AG09319 (cell line): ENCODE measurements around the gene DMD.

Experiments used
- DNase-seq: peaks from one replicate; pipeline ENCODE4 v3.0.0-alpha.2; 2010; ENCODE audit warnings: low read depth; ENCODE audit errors: extremely low read depth
- TF ChIP-seq, protein P1 (sequence below): IDR thresholded peaks from 2 replicates; pipeline ENCODE4 v1.5.1; 2011; ENCODE audit warnings: low read depth, mild to moderate bottlenecking, inconsistent platforms, low read length, moderate library complexity

DMD gene

GRCh38 chrX:33183361-33183760 lies 28.0 kb downstream of the DMD start:
- TF ChIP-seq, protein P1, sequence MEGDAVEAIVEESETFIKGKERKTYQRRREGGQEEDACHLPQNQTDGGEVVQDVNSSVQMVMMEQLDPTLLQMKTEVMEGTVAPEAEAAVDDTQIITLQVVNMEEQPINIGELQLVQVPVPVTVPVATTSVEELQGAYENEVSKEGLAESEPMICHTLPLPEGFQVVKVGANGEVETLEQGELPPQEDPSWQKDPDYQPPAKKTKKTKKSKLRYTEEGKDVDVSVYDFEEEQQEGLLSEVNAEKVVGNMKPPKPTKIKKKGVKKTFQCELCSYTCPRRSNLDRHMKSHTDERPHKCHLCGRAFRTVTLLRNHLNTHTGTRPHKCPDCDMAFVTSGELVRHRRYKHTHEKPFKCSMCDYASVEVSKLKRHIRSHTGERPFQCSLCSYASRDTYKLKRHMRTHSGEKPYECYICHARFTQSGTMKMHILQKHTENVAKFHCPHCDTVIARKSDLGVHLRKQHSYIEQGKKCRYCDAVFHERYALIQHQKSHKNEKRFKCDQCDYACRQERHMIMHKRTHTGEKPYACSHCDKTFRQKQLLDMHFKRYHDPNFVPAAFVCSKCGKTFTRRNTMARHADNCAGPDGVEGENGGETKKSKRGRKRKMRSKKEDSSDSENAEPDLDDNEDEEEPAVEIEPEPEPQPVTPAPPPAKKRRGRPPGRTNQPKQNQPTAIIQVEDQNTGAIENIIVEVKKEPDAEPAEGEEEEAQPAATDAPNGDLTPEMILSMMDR = no peak
- DNase-seq = no peak

- TF ChIP-seq, protein P1 = no peak
- DNase-seq = no peak
Observed at GRCh38 chrX:33178690-33179089, 32.7 kb downstream of the DMD start.

- TF ChIP-seq, protein P1 = no peak
- DNase-seq = no peak
Observed at GRCh38 chrX:33178218-33178617, 33.1 kb downstream of the DMD start.

DNA sequence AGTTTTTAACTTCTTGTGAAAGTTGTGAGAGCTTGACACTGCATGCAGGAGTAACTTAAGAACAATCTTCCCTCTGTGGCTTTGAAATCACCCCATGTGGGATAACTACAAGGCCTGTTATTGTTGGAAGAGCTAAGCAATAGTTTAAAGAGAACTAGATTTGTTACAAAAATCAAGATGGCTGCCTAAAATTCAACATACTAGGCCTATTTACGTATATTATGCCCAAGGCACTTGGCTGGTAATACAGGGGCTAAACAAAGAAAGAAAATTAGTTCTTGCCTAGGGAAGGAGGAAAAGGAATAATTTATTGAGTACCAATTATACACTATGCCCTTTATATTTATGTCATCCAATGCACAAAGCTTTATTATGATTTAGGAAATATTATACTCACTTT lies 36.1 kb downstream of the DMD start:
- DNase-seq = no peak
- TF ChIP-seq, protein P1 = no peak

- TF ChIP-seq, protein P1 = no peak
Observed at GRCh38 chrX:33171041-33171440, 40.3 kb downstream of the DMD start.

GRCh38 chrX:33161829-33162228 lies 49.5 kb downstream of the DMD start:
- DNase-seq = no peak
- TF ChIP-seq, protein P1 = no peak

More at GRCh38 chrX:33171041-33171440, 40.3 kb downstream of the DMD start:
- DNase-seq = no peak

DNA sequence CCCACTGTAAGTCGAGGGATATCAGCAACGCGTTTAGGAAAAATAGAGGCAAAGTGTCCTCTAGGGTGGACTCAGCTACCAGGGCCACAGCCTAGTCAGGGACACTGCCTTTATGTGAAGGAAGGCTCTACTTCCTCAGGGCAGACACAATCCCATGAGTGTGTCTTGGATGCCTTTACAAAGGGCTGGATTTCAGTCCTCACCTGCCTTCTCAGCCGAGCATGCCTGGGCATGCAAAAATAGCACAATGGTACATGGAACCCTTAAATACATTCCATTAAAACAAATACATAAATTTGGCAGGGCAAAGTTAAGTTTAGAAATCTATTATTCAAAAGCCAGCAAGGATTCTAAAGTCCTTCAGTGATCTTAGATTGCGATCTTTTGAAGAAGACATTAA lies 51.1 kb downstream of the DMD start:
- TF ChIP-seq, protein P1 = no peak
- DNase-seq = no peak
